Measurements from ENCODE around the gene SSBP4.
A peak's percentile ranks its signal among the peaks of the same experiment; 100 is the strongest.

The SSBP4 gene

GRCh38 chr19:18414504-18415177 lies 4.6 kb upstream of the SSBP4 start:
- H2AK5ac ChIP-seq (ENCODE audit: low read length): peak overlapping the region; percentile 8
- H3K79me2 ChIP-seq (ENCODE audit: control insufficient read depth, insufficient read depth, low read length, poor library complexity): peaks cover 10% of the 10 kb centered on the region
- H3K4me3 ChIP-seq (ENCODE audit: low read depth, low read length): no peak overlapping the region
- no peak overlapping the region for H3K14ac ChIP-seq (ENCODE audit: low read length)
- DNase-seq: no peak
- no CpG with 5 or more reads among the region's 11 CpGs for WGBS (ENCODE audit: extremely low coverage, insufficient coverage, insufficient read length)
- H3K4me1 ChIP-seq (ENCODE audit: control insufficient read depth in 1 of 2, insufficient read depth in 2 of 2, low read length in 2 of 2): peaks cover 27 to 29% of the 10 kb centered on the region in 2 experiments
- H3K36me3 ChIP-seq (ENCODE audit: control insufficient read depth in 1 of 2, insufficient read depth in 2 of 2, low read length in 2 of 2): no peaks in the 10 kb centered on the region
- no peaks in the 10 kb centered on the region for H3K27me3 ChIP-seq (ENCODE audit: insufficient read depth, low read length)
- no peak overlapping the region for H4K8ac ChIP-seq (ENCODE audit: low read depth, low read length)
- no peak overlapping the region for H3K27ac ChIP-seq (ENCODE audit: low read depth, low read length)
- H2BK120ac ChIP-seq (ENCODE audit: insufficient read depth, low read length, poor library complexity): no peak overlapping the region
- H3K9ac ChIP-seq (ENCODE audit: low read length): no peak overlapping the region
- H4K12ac ChIP-seq (ENCODE audit: low read depth, low read length): no peak overlapping the region
- no peak overlapping the region for H3K18ac ChIP-seq (ENCODE audit: low read length)
- H2AFZ ChIP-seq (ENCODE audit: insufficient read depth, low read length, poor library complexity): no peak overlapping the region
- H3K23ac ChIP-seq (ENCODE audit: low read length): no peak overlapping the region
- H3K4me2 ChIP-seq (ENCODE audit: low read length): no peak overlapping the region
- peaks cover 3% of the 10 kb centered on the region for H3K9me3 ChIP-seq (ENCODE audit: insufficient read depth, low read depth, low read length)
- no peak overlapping the region for H2BK5ac ChIP-seq (ENCODE audit: low read depth, low read length, poor library complexity)
- peaks cover 27% of the 10 kb centered on the region for H3K79me1 ChIP-seq (ENCODE audit: low read length)
- no peak overlapping the region for H3K4ac ChIP-seq (ENCODE audit: low read depth, low read length)
- no peak overlapping the region for H2BK12ac ChIP-seq (ENCODE audit: low read length)
- H4K91ac ChIP-seq (ENCODE audit: low read depth, low read length): no peak overlapping the region

- no CpG with 5 or more reads among the region's 25 CpGs for WGBS (ENCODE audit: extremely low coverage, insufficient coverage, insufficient read length)
- H3K27me3 ChIP-seq (ENCODE audit: insufficient read depth, low read length): no peaks in the 10 kb centered on the region
- no peak overlapping the region for H3K23ac ChIP-seq (ENCODE audit: low read length)
- peak overlapping the region; percentile 7 for H4K91ac ChIP-seq (ENCODE audit: low read depth, low read length)
- H2BK12ac ChIP-seq (ENCODE audit: low read length): peak overlapping the region; percentile 21
- no peak overlapping the region for H2AK5ac ChIP-seq (ENCODE audit: low read length)
- no peaks in the 10 kb centered on the region for H3K36me3 ChIP-seq (ENCODE audit: control insufficient read depth in 1 of 2, insufficient read depth in 2 of 2, low read length in 2 of 2)
- H3K4ac ChIP-seq (ENCODE audit: low read depth, low read length): no peak overlapping the region
- no peak overlapping the region for H2BK120ac ChIP-seq (ENCODE audit: insufficient read depth, low read length, poor library complexity)
- no peak overlapping the region for H3K9ac ChIP-seq (ENCODE audit: low read length)
- peak overlapping the region; percentile 55 for H4K8ac ChIP-seq (ENCODE audit: low read depth, low read length)
- H3K14ac ChIP-seq (ENCODE audit: low read length): peak overlapping the region; percentile 4
- H3K4me1 ChIP-seq (ENCODE audit: control insufficient read depth in 1 of 2, insufficient read depth in 2 of 2, low read length in 2 of 2): peaks cover 29 to 34% of the 10 kb centered on the region in 2 experiments
- peaks cover 32% of the 10 kb centered on the region for H3K79me1 ChIP-seq (ENCODE audit: low read length)
- no peak overlapping the region for H3K27ac ChIP-seq (ENCODE audit: low read depth, low read length)
- H2AFZ ChIP-seq (ENCODE audit: insufficient read depth, low read length, poor library complexity): no peak overlapping the region
- no peak overlapping the region for H3K4me2 ChIP-seq (ENCODE audit: low read length)
- H2BK5ac ChIP-seq (ENCODE audit: low read depth, low read length, poor library complexity): no peak overlapping the region
- no peak overlapping the region for H3K4me3 ChIP-seq (ENCODE audit: low read depth, low read length)
- H3K18ac ChIP-seq (ENCODE audit: low read length): peak overlapping the region; percentile 40
- peaks cover 3% of the 10 kb centered on the region for H3K9me3 ChIP-seq (ENCODE audit: insufficient read depth, low read depth, low read length)
- H4K12ac ChIP-seq (ENCODE audit: low read depth, low read length): no peak overlapping the region
- no peak for DNase-seq
- H3K79me2 ChIP-seq (ENCODE audit: control insufficient read depth, insufficient read depth, low read length, poor library complexity): peaks cover 14% of the 10 kb centered on the region
Observed at GRCh38 chr19:18415178-18415867, 3.9 kb upstream of the SSBP4 start.

- Histone ChIP-seq H2BK12ac (ENCODE audit: low read length) (peak overlapping the region; percentile 98), H3K4ac (ENCODE audit: low read depth, low read length) (peak overlapping the region; percentile 95), H3K23ac (ENCODE audit: low read length) (no peak overlapping the region), H3K14ac (ENCODE audit: low read length) (peak overlapping the region; percentile 92), H3K9me3 (ENCODE audit: insufficient read depth, low read depth, low read length) (peaks cover 3% of the 10 kb centered on the region), H3K9ac (ENCODE audit: low read length) (peak overlapping the region; percentile 28), H3K18ac (ENCODE audit: low read length) (peak overlapping the region; percentile 79), H4K8ac (ENCODE audit: low read depth, low read length) (peak overlapping the region; percentile 95), H2AFZ (ENCODE audit: insufficient read depth, low read length, poor library complexity) (peak overlapping the region; percentile 93), H3K4me2 (ENCODE audit: low read length) (peak overlapping the region; percentile 74), H3K79me2 (ENCODE audit: control insufficient read depth, insufficient read depth, low read length, poor library complexity) (peaks cover 14% of the 10 kb centered on the region), H3K79me1 (ENCODE audit: low read length) (peaks cover 32% of the 10 kb centered on the region), H4K12ac (ENCODE audit: low read depth, low read length) (peak overlapping the region; percentile 98), H3K4me3 (ENCODE audit: low read depth, low read length) (peak overlapping the region; percentile 60), H2AK5ac (ENCODE audit: low read length) (peak overlapping the region; percentile 84), H2BK120ac (ENCODE audit: insufficient read depth, low read length, poor library complexity) (peak overlapping the region; percentile 98), H3K27ac (ENCODE audit: low read depth, low read length) (peak overlapping the region; percentile 97), H3K4me1 (ENCODE audit: control insufficient read depth in 1 of 2, insufficient read depth in 2 of 2, low read length in 2 of 2) (peaks cover 29 to 35% of the 10 kb centered on the region in 2 experiments), H3K36me3 (ENCODE audit: control insufficient read depth in 1 of 2, insufficient read depth in 2 of 2, low read length in 2 of 2) (no peaks in the 10 kb centered on the region), H2BK5ac (ENCODE audit: low read depth, low read length, poor library complexity) (peak overlapping the region; percentile 94), H3K27me3 (ENCODE audit: insufficient read depth, low read length) (no peaks in the 10 kb centered on the region), H4K91ac (ENCODE audit: low read depth, low read length) (peak overlapping the region; percentile 100)
- peak; percentile 83 to 91 for DNase-seq
- WGBS (ENCODE audit: extremely low coverage, insufficient coverage, insufficient read length): no CpG with 5 or more reads among the region's 44 CpGs
Observed at GRCh38 chr19:18416778-18417249, 2.4 kb upstream of the SSBP4 start.

GRCh38 chr19:18417250-18418028 lies 1.8 kb upstream of the SSBP4 start:
- Histone ChIP-seq H4K91ac (ENCODE audit: low read depth, low read length) (peak overlapping the region; percentile 100), H3K4me1 (ENCODE audit: control insufficient read depth in 1 of 2, insufficient read depth in 2 of 2, low read length in 2 of 2) (peaks cover 29 to 35% of the 10 kb centered on the region in 2 experiments), H2AK5ac (ENCODE audit: low read length) (peak overlapping the region; percentile 99), H3K4me2 (ENCODE audit: low read length) (peak overlapping the region; percentile 74), H3K27ac (ENCODE audit: low read depth, low read length) (peak overlapping the region; percentile 97), H4K8ac (ENCODE audit: low read depth, low read length) (peak overlapping the region; percentile 95), H2BK120ac (ENCODE audit: insufficient read depth, low read length, poor library complexity) (peak overlapping the region; percentile 98), H3K14ac (ENCODE audit: low read length) (peak overlapping the region; percentile 97), H4K12ac (ENCODE audit: low read depth, low read length) (peak overlapping the region; percentile 98), H2BK5ac (ENCODE audit: low read depth, low read length, poor library complexity) (peak overlapping the region; percentile 94), H3K79me2 (ENCODE audit: control insufficient read depth, insufficient read depth, low read length, poor library complexity) (peaks cover 14% of the 10 kb centered on the region), H3K9ac (ENCODE audit: low read length) (peak overlapping the region; percentile 28), H3K79me1 (ENCODE audit: low read length) (peaks cover 32% of the 10 kb centered on the region), H3K18ac (ENCODE audit: low read length) (peak overlapping the region; percentile 89), H3K9me3 (ENCODE audit: insufficient read depth, low read depth, low read length) (peaks cover 3% of the 10 kb centered on the region), H3K27me3 (ENCODE audit: insufficient read depth, low read length) (no peaks in the 10 kb centered on the region), H2AFZ (ENCODE audit: insufficient read depth, low read length, poor library complexity) (peak overlapping the region; percentile 93), H2BK12ac (ENCODE audit: low read length) (peak overlapping the region; percentile 98), H3K4me3 (ENCODE audit: low read depth, low read length) (peak overlapping the region; percentile 60), H3K23ac (ENCODE audit: low read length) (no peak overlapping the region), H3K36me3 (ENCODE audit: control insufficient read depth in 1 of 2, insufficient read depth in 2 of 2, low read length in 2 of 2) (no peaks in the 10 kb centered on the region), H3K4ac (ENCODE audit: low read depth, low read length) (peak overlapping the region; percentile 95)
- WGBS (ENCODE audit: extremely low coverage, insufficient coverage, insufficient read length): no CpG with 5 or more reads among the region's 53 CpGs
- peak; percentile 74 to 75 for DNase-seq

Measured in trophoblast cell (in vitro differentiated cells and primary cell).